ENCODE data around the gene RAD51.

Gene RAD51

GRCh38 chr15:40764629-40765103 is 69.7 kb downstream of the RAD51 start:
- no peak for DNase-seq

GRCh38 chr15:40766194-40766815 is 71.3 kb downstream of the RAD51 start:
- no peak for DNase-seq

- DNase-seq = no peak
These were observed 72.2 kb downstream of the RAD51 start for GRCh38 chr15:40766906-40767837.

- no peak for DNase-seq
These were observed 73.0 kb downstream of the RAD51 start for GRCh38 chr15:40767838-40768500.

- DNase-seq = no peak
These were observed 73.7 kb downstream of the RAD51 start for GRCh38 chr15:40768521-40769273.

GRCh38 chr15:40769274-40770146 is 74.5 kb downstream of the RAD51 start, which contains the start of gene C15orf62:
TSS of gene C15orf62 (plus strand) at chr15:40769980. CDS start at chr15:40770496, 516 bp downstream.
- DNase-seq = no peak

- no peak for DNase-seq
These were observed 75.3 kb downstream of the RAD51 start for GRCh38 chr15:40770147-40770721.

- no peak for DNase-seq
These were observed 76.3 kb downstream of the RAD51 start for GRCh38 chr15:40771242-40771641.

GRCh38 chr15:40772014-40772413 is 77.0 kb downstream of the RAD51 start:
- no peak for DNase-seq

- no peak for DNase-seq
These were observed 78.5 kb downstream of the RAD51 start for GRCh38 chr15:40773496-40773895.

GRCh38 chr15:40773902-40774301 is 78.9 kb downstream of the RAD51 start:
- DNase-seq = no peak

GRCh38 chr15:40775007-40775406 is 80.0 kb downstream of the RAD51 start:
- DNase-seq = no peak

- no peak for DNase-seq
These were observed 81.0 kb downstream of the RAD51 start for GRCh38 chr15:40775740-40776536.

GRCh38 chr15:40776537-40777141 is 81.7 kb downstream of the RAD51 start:
- DNase-seq = no peak

Measured in NCI-H526 treated with DMSO at 0.1 percent for 48 hours (cell line).